ENCODE results near the gene VWA2.

GRCh38 chr10:114250236-114250635 is 11.2 kb downstream of the VWA2 start:
- TF ChIP-seq POLR2AphosphoS5 (IDR thresholded peaks at IDR 0.05) (no peak), CTCF (IDR thresholded peaks at IDR 0.05) (no peak), POLR2A (IDR thresholded peaks at IDR 0.05) (no peak), EP300 (IDR thresholded peaks at IDR 0.05; ENCODE audit: low read depth) (no peak)

Data from transverse colon (tissue), 4 donors.